ENCODE measurements around the gene DNHD1. TPM values are rescaled to one million over a fixed set of nuclear protein-coding genes. Genes with fewer than 3 reads are reported as not detected.

Gene DNHD1
- total and polyA plus RNA-seq, 2 experiments from 2014 or later: 3.6 to 9.6 TPM

DNA sequence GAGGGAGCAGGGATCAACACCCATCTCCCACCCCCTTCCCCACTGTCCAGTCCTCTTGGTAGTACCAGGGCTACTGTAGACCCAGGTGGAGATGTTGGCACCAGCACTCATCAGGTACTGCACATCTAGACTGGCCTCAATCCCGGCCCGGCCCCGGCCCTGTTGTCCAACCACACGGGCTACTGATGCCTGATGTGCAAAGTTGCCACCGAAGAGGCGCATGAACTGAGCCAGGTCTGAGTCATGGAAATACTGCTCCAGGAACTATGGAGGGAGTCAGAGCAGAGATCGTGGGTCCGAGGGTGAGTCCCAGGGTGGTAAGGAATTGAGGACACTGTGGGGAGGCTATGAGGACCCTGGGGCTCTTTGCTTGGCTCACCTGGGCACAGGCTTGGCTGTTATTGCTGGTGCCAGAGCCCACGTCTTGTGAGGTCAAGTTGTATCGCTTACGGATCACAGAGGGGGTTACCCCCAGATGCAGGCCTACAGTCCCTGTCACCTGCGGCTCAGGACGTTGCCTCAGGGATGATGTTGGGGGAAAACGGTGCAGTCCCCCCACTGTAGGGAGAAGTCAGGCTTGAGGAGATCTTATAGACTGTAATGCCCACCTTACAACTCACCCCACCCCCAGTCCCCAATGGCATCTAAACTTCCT is 119.6 kb downstream of the DNHD1 start:
- H4K20me1 ChIP-seq (replicated peaks; ENCODE audit: insufficient read depth): no peaks in the 10 kb centered on the region
- H3K27ac Mint-ChIP-seq: no peak overlapping the region

More for the DNA sequence above, 119.6 kb downstream of the DNHD1 start:
- peaks cover 5% of the 10 kb centered on the region for H3K27me3 Mint-ChIP-seq (ENCODE audit: insufficient read depth, low read depth, poor library complexity)
- Histone ChIP-seq H3K4me3 (no peak overlapping the region), H3K4me2 (no peak overlapping the region), H3K4me1 (ENCODE audit: insufficient read depth) (peaks cover 17% of the 10 kb centered on the region), H3K9me2 (ENCODE audit: insufficient read depth) (no peaks in the 10 kb centered on the region), H3F3A (replicated peaks; ENCODE audit: low read depth) (no peaks in the 10 kb centered on the region; the same call in 1 of the 2 replicates), H3K27me3 (ENCODE audit: insufficient read depth) (no peaks in the 10 kb centered on the region), H3K27ac (ENCODE audit: low read depth) (no peak overlapping the region), H2AFZ (no peak overlapping the region), H3K79me2 (replicated peaks; ENCODE audit: insufficient read depth) (peaks cover 9% of the 10 kb centered on the region; the same call in 1 of the 2 replicates), H3K36me3 (ENCODE audit: insufficient read depth) (no peaks in the 10 kb centered on the region; the same call in 1 of the 2 replicates)
- H3K36me3 Mint-ChIP-seq (ENCODE audit: low read depth): 0 out of 3 replicates have a peak, but pooled peaks cover 3% of the 10 kb centered on the region
- DNase-seq (ENCODE audit: low spot score): no peak
- TF ChIP-seq STAT1 (IDR thresholded peaks at IDR 0.05; ENCODE audit: unreplicated experiment): no peak
- no peak for TF ChIP-seq NANOG (IDR thresholded peaks at IDR 0.05; ENCODE audit: borderline replicate concordance)
- TF ChIP-seq, protein P1, sequence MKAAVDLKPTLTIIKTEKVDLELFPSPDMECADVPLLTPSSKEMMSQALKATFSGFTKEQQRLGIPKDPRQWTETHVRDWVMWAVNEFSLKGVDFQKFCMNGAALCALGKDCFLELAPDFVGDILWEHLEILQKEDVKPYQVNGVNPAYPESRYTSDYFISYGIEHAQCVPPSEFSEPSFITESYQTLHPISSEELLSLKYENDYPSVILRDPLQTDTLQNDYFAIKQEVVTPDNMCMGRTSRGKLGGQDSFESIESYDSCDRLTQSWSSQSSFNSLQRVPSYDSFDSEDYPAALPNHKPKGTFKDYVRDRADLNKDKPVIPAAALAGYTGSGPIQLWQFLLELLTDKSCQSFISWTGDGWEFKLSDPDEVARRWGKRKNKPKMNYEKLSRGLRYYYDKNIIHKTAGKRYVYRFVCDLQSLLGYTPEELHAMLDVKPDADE (IDR thresholded peaks at IDR 0.05): no peak
- TF ChIP-seq, protein P2, sequence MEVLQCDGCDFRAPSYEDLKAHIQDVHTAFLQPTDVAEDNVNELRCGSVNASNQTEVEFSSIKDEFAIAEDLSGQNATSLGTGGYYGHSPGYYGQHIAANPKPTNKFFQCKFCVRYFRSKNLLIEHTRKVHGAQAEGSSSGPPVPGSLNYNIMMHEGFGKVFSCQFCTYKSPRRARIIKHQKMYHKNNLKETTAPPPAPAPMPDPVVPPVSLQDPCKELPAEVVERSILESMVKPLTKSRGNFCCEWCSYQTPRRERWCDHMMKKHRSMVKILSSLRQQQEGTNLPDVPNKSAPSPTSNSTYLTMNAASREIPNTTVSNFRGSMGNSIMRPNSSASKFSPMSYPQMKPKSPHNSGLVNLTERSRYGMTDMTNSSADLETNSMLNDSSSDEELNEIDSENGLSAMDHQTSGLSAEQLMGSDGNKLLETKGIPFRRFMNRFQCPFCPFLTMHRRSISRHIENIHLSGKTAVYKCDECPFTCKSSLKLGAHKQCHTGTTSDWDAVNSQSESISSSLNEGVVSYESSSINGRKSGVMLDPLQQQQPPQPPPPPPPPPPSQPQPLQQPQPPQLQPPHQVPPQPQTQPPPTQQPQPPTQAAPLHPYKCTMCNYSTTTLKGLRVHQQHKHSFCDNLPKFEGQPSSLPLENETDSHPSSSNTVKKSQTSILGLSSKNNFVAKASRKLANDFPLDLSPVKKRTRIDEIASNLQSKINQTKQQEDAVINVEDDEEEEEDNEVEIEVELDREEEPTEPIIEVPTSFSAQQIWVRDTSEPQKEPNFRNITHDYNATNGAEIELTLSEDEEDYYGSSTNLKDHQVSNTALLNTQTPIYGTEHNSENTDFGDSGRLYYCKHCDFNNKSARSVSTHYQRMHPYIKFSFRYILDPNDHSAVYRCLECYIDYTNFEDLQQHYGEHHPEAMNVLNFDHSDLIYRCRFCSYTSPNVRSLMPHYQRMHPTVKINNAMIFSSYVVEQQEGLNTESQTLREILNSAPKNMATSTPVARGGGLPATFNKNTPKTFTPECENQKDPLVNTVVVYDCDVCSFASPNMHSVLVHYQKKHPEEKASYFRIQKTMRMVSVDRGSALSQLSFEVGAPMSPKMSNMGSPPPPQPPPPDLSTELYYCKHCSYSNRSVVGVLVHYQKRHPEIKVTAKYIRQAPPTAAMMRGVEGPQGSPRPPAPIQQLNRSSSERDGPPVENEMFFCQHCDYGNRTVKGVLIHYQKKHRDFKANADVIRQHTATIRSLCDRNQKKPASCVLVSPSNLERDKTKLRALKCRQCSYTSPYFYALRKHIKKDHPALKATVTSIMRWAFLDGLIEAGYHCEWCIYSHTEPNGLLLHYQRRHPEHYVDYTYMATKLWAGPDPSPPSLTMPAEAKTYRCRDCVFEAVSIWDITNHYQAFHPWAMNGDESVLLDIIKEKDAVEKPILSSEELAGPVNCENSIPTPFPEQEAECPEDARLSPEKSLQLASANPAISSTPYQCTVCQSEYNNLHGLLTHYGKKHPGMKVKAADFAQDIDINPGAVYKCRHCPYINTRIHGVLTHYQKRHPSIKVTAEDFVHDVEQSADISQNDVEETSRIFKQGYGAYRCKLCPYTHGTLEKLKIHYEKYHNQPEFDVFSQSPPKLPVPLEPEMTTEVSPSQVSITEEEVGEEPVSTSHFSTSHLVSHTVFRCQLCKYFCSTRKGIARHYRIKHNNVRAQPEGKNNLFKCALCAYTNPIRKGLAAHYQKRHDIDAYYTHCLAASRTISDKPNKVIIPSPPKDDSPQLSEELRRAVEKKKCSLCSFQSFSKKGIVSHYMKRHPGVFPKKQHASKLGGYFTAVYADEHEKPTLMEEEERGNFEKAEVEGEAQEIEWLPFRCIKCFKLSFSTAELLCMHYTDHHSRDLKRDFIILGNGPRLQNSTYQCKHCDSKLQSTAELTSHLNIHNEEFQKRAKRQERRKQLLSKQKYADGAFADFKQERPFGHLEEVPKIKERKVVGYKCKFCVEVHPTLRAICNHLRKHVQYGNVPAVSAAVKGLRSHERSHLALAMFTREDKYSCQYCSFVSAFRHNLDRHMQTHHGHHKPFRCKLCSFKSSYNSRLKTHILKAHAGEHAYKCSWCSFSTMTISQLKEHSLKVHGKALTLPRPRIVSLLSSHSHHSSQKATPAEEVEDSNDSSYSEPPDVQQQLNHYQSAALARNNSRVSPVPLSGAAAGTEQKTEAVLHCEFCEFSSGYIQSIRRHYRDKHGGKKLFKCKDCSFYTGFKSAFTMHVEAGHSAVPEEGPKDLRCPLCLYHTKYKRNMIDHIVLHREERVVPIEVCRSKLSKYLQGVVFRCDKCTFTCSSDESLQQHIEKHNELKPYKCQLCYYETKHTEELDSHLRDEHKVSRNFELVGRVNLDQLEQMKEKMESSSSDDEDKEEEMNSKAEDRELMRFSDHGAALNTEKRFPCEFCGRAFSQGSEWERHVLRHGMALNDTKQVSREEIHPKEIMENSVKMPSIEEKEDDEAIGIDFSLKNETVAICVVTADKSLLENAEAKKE (CRISPR knock-in tag; IDR thresholded peaks at IDR 0.05): no peak
- TF ChIP-seq ZNF331 (CRISPR knock-in tag; IDR thresholded peaks at IDR 0.05; ENCODE audit: low read depth): no peak
- no peak for TF ChIP-seq CREB1 (CRISPR knock-in tag; IDR thresholded peaks at IDR 0.05; ENCODE audit: low read depth)
- TF ChIP-seq EZH2phosphoT487 (IDR thresholded peaks at IDR 0.05; ENCODE audit: unreplicated experiment): no peak
- TF ChIP-seq, protein P3, sequence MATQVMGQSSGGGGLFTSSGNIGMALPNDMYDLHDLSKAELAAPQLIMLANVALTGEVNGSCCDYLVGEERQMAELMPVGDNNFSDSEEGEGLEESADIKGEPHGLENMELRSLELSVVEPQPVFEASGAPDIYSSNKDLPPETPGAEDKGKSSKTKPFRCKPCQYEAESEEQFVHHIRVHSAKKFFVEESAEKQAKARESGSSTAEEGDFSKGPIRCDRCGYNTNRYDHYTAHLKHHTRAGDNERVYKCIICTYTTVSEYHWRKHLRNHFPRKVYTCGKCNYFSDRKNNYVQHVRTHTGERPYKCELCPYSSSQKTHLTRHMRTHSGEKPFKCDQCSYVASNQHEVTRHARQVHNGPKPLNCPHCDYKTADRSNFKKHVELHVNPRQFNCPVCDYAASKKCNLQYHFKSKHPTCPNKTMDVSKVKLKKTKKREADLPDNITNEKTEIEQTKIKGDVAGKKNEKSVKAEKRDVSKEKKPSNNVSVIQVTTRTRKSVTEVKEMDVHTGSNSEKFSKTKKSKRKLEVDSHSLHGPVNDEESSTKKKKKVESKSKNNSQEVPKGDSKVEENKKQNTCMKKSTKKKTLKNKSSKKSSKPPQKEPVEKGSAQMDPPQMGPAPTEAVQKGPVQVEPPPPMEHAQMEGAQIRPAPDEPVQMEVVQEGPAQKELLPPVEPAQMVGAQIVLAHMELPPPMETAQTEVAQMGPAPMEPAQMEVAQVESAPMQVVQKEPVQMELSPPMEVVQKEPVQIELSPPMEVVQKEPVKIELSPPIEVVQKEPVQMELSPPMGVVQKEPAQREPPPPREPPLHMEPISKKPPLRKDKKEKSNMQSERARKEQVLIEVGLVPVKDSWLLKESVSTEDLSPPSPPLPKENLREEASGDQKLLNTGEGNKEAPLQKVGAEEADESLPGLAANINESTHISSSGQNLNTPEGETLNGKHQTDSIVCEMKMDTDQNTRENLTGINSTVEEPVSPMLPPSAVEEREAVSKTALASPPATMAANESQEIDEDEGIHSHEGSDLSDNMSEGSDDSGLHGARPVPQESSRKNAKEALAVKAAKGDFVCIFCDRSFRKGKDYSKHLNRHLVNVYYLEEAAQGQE (IDR thresholded peaks at IDR 0.05; ENCODE audit: unreplicated experiment): no peak
- TF ChIP-seq POLR2AphosphoS5 (IDR thresholded peaks at IDR 0.05; ENCODE audit: low read depth): no peak
- no peak for TF ChIP-seq EZH2 (IDR thresholded peaks at IDR 0.05; ENCODE audit: low read depth, unreplicated experiment)
- TF ChIP-seq ZNF114 (CRISPR knock-in tag; IDR thresholded peaks at IDR 0.05): no peak
- TF ChIP-seq, protein P4, sequence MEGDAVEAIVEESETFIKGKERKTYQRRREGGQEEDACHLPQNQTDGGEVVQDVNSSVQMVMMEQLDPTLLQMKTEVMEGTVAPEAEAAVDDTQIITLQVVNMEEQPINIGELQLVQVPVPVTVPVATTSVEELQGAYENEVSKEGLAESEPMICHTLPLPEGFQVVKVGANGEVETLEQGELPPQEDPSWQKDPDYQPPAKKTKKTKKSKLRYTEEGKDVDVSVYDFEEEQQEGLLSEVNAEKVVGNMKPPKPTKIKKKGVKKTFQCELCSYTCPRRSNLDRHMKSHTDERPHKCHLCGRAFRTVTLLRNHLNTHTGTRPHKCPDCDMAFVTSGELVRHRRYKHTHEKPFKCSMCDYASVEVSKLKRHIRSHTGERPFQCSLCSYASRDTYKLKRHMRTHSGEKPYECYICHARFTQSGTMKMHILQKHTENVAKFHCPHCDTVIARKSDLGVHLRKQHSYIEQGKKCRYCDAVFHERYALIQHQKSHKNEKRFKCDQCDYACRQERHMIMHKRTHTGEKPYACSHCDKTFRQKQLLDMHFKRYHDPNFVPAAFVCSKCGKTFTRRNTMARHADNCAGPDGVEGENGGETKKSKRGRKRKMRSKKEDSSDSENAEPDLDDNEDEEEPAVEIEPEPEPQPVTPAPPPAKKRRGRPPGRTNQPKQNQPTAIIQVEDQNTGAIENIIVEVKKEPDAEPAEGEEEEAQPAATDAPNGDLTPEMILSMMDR (conservative IDR thresholded peaks at IDR 0.05; ENCODE audit: low read depth in 2 of 2): no peak
- H3K9me3 Mint-ChIP-seq: no peaks in the 10 kb centered on the region
- no peak for ATAC-seq
- H3K4me1 Mint-ChIP-seq: no peaks in the 10 kb centered on the region
- H3K4me3 Mint-ChIP-seq: no peak overlapping the region
